Measurements from ENCODE around the gene IER3. TPM values are rescaled to one million over a fixed set of nuclear protein-coding genes. Genes with fewer than 3 reads are reported as not detected.

The IER3 gene
- total and polyA plus RNA-seq, 7 donors, result 3.1 to 321 (median 18.5) TPM

DNA sequence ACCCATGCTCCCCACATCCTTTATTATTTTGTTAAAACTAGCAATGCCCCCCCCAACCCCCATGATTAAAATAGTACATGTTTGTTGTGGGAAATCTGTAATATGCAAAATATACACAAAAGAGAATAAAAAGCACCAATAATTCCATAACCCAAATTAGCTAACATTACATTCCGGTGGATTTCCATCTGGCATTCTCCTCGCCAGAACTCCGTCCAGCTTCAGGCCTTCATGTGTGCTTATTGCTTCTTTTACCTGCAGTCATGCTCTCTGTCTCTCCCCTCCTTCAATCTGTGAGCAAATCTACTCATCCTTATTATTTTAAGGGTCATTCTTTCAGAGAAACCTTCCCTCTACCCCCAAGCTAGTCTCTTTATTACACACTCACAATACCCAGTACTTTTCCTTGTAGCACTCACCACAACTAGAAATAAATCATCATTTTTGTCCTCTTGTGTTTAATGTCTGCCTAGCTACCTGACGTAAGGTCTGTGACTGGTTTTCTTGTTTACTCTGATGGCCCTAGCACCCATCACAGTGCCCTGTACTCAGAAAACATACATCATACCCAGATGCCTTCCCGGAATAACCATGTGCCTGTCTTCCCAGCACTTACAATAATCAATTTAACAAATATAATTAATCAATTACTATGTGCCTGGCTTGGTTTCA is 25.6 kb upstream of the IER3 start:
- no peak for ATAC-seq

GRCh38 chr6:30769088-30769852 is 24.9 kb upstream of the IER3 start:
- TF ChIP-seq CTCF (IDR thresholded peaks at IDR 0.05), result no peak
- DNase-seq, result peak; percentile 77 to 78
- H3K36me3 ChIP-seq (ENCODE audit: insufficient read depth in 1 of 2, low read depth in 1 of 2), result no peaks in the 10 kb centered on the region

More for the DNA sequence above, 25.6 kb upstream of the IER3 start:
- H3K9me3 ChIP-seq, result no peaks in the 10 kb centered on the region
- H3K27me3 ChIP-seq (ENCODE audit: insufficient read depth in 3 of 3, low read length in 2 of 3), result no peaks in the 10 kb centered on the region
- TF ChIP-seq CTCF (IDR thresholded peaks at IDR 0.05), result no peak
- H3K4me3 ChIP-seq, result no peak overlapping the region
- peaks cover 16% of the 10 kb centered on the region for H3K4me1 ChIP-seq
- no peak for DNase-seq
- 63 to 70% (median 65%) methylated on average over 5 of the region's 5 CpGs for WGBS, 3 donors
- no peaks in the 10 kb centered on the region for H3K36me3 ChIP-seq (ENCODE audit: insufficient read depth in 1 of 2, low read depth in 1 of 2)
- H3K27ac ChIP-seq, result peak overlapping the region; percentile 46
- intact Hi-C loops (cut with DNase I), result no loop called here

DNA sequence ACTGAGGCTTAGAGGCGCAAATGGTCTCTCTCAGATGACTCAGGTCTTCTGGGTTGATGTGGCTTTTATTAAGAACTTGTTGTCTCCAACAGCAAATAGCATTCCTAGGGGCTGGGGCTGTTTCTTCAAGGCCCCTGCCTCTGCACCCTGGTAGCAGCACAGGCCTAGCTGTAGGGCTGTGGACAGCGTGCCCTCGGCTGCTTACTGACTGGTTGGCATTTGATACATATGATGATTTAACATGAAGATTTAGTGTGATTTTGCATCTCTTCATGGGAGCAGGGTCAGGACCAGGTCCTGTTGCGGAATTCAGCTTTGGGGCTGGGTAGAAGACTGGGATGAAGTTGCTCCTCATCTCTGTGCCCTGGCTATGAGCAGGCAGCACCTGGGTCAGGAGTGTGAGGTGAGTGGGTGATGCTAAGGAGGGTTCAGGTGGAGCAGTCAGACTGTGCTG is 24.3 kb upstream of the IER3 start:
- 94 to 100% (median 98%) methylated on average over 4 of the region's 4 CpGs for WGBS, 3 donors
- ATAC-seq, result peak in 3 of 4 donors; percentile 3 to 26 (median 23)

More at GRCh38 chr6:30769088-30769852, 24.9 kb upstream of the IER3 start:
- ATAC-seq, result peak; percentile 94 to 97 (median 96)
- 49 to 55% (median 49%) methylated on average over 16 of the region's 16 CpGs for WGBS, 3 donors
- H3K4me1 ChIP-seq, result peaks cover 16% of the 10 kb centered on the region
- peak overlapping the region; percentile 46 for H3K27ac ChIP-seq
- H3K27me3 ChIP-seq (ENCODE audit: insufficient read depth in 3 of 3, low read length in 2 of 3), result no peaks in the 10 kb centered on the region
- intact Hi-C loops (cut with DNase I), result no loop called here
- no peak overlapping the region for H3K4me3 ChIP-seq
- H3K9me3 ChIP-seq, result no peaks in the 10 kb centered on the region

DNA sequence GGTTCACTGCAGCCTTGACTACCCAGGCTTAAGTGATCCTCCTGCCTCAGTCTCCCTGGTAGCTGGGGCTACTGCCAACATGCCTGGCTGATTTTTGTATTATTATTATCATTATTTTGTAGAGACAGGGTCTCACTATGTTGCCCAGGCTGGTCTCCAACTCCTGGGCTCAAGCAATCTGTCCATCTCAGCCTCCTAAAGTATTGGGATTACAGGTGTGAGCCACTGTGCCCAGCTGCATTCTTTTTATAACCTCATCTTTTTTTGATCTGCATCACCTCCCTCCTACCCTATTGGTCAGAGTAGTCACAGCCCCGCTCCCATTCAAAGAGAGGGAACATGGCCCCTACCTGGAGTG is 23.6 kb upstream of the IER3 start:
- DNase-seq, result no peak
- Histone ChIP-seq H3K36me3 (ENCODE audit: insufficient read depth in 1 of 2, low read depth in 1 of 2) (no peaks in the 10 kb centered on the region), H3K9me3 (no peaks in the 10 kb centered on the region), H3K27me3 (ENCODE audit: insufficient read depth in 3 of 3, low read length in 2 of 3) (no peaks in the 10 kb centered on the region), H3K27ac (no peak overlapping the region), H3K4me1 (peaks cover 16% of the 10 kb centered on the region), H3K4me3 (no peak overlapping the region)
- no peak for ATAC-seq
- WGBS, 3 donors, result 100% methylated on average over 1 of the region's 1 CpG
- TF ChIP-seq CTCF (IDR thresholded peaks at IDR 0.05), result no peak
- intact Hi-C loops (cut with DNase I), result no loop called here

More for the DNA sequence above, 24.3 kb upstream of the IER3 start:
- intact Hi-C loops (cut with DNase I), result no loop called here
- H3K36me3 ChIP-seq (ENCODE audit: insufficient read depth in 1 of 2, low read depth in 1 of 2), result no peaks in the 10 kb centered on the region
- H3K27me3 ChIP-seq (ENCODE audit: insufficient read depth in 3 of 3, low read length in 2 of 3), result no peaks in the 10 kb centered on the region
- no peaks in the 10 kb centered on the region for H3K9me3 ChIP-seq
- peaks cover 16% of the 10 kb centered on the region for H3K4me1 ChIP-seq
- no peak overlapping the region for H3K27ac ChIP-seq
- no peak for TF ChIP-seq CTCF (IDR thresholded peaks at IDR 0.05)
- no peak for DNase-seq
- H3K4me3 ChIP-seq, result no peak overlapping the region

Data from psoas muscle (tissue), 8 donors.